ENCODE results near the gene NHS.

GRCh38 chrX:17553469-17553868 lies 178.5 kb downstream of the NHS start:
- TF ChIP-seq CTCF (IDR thresholded peaks at IDR 0.05) (no peak), POLR2AphosphoS5 (IDR thresholded peaks at IDR 0.05) (no peak), EP300 (IDR thresholded peaks at IDR 0.05) (no peak), POLR2A (IDR thresholded peaks at IDR 0.05; ENCODE audit: low read depth) (no peak)

Measured in esophagus muscularis mucosa (tissue), 4 donors.